Measurements from ENCODE around the gene POLR1D.

Gene POLR1D

DNA sequence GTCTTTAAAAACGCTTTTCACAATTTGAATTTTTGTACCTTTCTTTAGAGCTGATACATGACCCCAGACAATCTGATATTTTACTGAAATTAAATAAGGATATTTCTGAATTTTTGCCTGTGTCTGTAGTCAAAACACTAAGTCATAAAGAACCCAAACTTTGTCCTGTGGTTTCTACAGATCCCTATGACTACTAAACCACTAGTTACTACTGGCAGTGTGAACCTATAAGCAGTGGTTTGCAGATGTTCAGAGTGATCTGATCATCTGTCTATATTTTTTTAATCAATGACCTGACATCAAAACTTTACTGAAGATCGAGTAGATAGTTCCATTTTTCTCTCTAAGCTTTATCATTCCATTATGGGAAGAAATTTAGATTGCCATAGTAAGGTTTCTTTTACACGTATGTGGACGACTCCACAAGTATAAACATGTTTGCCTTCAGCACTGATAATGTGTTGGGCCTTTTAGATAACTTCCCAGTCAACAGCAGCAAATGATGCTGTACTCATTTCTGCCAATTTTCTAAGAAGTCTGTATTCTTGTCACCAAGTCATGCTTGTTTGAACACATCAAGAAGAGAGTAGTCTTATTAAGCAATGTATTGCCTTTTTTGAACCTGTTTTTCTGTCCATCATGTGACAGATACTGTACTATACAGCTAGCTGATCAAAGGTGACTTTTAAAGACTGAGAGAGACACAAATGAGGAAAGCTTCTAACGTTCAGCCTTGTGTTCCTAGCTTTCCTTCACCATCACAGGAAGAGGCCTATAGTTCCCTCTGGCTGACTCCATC, 21.8 kb downstream of the POLR1D start:
- no peak for FAIRE-seq
- no peak for DNase-seq (ENCODE audit: insufficient read length, low spot score)
- TF ChIP-seq, protein P1, sequence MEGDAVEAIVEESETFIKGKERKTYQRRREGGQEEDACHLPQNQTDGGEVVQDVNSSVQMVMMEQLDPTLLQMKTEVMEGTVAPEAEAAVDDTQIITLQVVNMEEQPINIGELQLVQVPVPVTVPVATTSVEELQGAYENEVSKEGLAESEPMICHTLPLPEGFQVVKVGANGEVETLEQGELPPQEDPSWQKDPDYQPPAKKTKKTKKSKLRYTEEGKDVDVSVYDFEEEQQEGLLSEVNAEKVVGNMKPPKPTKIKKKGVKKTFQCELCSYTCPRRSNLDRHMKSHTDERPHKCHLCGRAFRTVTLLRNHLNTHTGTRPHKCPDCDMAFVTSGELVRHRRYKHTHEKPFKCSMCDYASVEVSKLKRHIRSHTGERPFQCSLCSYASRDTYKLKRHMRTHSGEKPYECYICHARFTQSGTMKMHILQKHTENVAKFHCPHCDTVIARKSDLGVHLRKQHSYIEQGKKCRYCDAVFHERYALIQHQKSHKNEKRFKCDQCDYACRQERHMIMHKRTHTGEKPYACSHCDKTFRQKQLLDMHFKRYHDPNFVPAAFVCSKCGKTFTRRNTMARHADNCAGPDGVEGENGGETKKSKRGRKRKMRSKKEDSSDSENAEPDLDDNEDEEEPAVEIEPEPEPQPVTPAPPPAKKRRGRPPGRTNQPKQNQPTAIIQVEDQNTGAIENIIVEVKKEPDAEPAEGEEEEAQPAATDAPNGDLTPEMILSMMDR (IDR thresholded peaks at IDR 0.05; ENCODE audit: insufficient read depth, missing control alignments) = no peak

DNA sequence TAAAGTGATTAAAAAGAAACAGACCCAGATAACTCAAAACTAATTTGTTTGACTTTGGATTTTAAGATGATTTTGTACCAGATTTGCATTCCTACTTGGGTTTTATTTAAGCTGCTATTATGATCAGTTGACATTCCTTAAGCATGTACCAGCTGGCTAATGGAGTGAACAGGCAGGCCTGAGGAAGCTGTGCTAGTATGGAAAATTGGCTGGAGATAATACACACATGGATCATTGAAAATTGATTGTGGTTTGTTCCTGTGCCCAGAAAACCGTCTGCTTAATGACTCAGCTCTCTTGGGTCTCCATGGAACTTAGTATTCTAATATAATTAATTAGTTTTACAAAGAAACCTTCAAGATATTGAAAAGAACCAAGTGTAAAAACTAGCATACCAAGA, 22.6 kb downstream of the POLR1D start:
- TF ChIP-seq, protein P1 (IDR thresholded peaks at IDR 0.05; ENCODE audit: insufficient read depth, missing control alignments) = no peak
- DNase-seq (ENCODE audit: insufficient read length, low spot score) (no peak), FAIRE-seq (peak; percentile 81)

DNA sequence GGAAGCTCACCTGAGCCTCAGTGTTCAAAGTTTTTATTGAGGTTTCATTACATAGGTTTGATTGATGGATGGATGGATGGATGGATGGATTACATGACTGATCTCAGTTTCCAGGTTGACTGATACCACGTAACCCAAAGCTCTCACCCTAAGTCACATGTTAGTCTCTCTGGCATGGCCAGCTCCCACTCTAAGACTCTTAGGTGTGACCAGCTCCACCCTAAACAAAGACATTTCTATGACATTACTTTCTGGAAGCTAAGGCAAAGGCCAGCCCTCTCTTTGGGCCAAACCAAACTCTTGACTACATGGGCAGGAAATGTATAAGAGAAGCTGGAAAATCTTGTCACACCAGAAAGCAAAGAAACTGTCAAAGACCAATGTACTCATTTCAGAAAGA, 28.6 kb downstream of the POLR1D start:
- DNase-seq (ENCODE audit: insufficient read length, low spot score) = no peak

DNA sequence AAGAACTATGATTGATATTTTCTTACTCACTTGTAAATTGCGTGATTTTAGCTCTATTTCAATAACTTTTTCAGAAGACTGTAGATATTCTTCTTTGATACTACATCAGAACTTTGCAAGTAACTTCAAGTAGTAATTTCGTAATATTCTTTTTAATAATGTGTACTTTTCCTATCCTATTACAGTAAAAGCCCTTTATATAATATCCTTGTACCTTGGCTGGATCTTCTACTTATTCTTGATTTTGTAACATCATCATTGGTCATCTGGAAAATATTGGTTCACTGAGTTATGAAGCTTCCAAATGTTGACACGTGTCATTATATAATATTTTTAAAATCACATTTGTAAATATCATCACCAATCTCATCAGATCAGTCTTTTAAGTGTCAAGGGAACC, 32.4 kb downstream of the POLR1D start:
- no peak for DNase-seq (ENCODE audit: insufficient read length, low spot score)
- FAIRE-seq = no peak
- TF ChIP-seq, protein P1 (IDR thresholded peaks at IDR 0.05; ENCODE audit: insufficient read depth, missing control alignments) = no peak

More for the DNA sequence above, 28.6 kb downstream of the POLR1D start:
- FAIRE-seq = no peak
- TF ChIP-seq, protein P1 (IDR thresholded peaks at IDR 0.05; ENCODE audit: insufficient read depth, missing control alignments) = no peak

DNA sequence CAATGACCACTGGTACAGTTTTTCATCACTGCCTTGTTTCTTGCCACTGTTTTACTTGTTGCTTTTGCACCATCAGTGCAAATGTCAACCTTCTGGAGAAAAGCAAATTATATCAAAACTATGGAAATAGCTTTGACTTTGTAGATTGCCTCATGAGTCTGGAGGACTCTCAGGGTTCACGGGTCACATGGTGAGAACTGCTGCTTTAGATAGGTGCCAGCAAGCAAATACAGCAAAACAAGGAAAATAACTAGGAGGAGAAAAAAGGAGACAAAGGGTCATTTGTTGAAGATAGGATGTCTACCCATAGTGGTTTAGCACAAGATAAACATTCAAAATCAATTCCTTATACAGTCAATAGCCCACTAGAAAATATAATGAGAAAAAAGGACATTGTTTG, 33.1 kb downstream of the POLR1D start:
- TF ChIP-seq, protein P1 (IDR thresholded peaks at IDR 0.05; ENCODE audit: insufficient read depth, missing control alignments) = no peak
- DNase-seq (ENCODE audit: insufficient read length, low spot score) (no peak), FAIRE-seq (no peak)

DNA sequence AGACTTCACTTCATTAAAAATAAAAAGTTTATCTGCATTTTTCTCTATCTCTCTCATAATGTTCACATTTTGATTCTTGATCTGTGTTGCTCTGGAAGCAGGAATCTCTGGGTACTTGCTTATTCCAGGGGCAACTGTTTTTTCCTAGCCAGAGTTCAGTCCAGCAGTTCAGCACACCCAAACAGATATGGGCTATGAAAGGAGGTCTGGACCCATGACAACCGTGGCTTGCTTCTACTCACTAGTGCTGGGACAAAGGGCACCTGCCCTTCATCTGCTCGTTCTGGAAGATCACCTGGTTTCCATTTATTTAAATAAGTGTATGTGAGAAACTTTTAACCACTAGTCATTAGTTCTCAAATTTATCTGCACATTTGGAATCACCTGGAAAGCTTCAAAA, 36.0 kb downstream of the POLR1D start:
- TF ChIP-seq, protein P1 (IDR thresholded peaks at IDR 0.05; ENCODE audit: insufficient read depth, missing control alignments) = no peak
- no peak for DNase-seq (ENCODE audit: insufficient read length, low spot score)
- no peak for FAIRE-seq

DNA sequence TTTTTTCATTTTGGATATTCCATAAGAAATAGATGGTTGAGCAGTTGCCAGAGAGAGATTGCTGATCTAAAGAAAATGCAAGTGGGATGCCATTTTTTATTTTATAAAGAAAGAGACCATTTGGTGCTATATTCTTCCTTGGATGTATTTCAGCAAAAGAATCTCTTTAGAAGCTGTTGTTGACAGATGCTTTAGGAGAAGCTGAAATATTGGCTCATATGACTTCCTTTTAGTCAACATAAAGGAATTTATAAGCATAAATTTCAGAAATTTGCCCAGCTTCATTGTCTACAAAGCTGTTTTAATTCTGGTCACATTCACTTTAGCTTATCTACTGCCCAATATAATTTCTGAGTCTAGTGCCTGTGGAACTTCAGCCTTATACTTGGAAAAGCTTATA, 36.9 kb downstream of the POLR1D start:
- FAIRE-seq (no peak), DNase-seq (ENCODE audit: insufficient read length, low spot score) (no peak)
- TF ChIP-seq, protein P1 (IDR thresholded peaks at IDR 0.05; ENCODE audit: insufficient read depth, missing control alignments) = no peak
